ENCODE measurements around the gene B3GNT9.
A peak's percentile ranks its signal among the peaks of the same experiment; 100 is the strongest.

B3GNT9 gene

DNA sequence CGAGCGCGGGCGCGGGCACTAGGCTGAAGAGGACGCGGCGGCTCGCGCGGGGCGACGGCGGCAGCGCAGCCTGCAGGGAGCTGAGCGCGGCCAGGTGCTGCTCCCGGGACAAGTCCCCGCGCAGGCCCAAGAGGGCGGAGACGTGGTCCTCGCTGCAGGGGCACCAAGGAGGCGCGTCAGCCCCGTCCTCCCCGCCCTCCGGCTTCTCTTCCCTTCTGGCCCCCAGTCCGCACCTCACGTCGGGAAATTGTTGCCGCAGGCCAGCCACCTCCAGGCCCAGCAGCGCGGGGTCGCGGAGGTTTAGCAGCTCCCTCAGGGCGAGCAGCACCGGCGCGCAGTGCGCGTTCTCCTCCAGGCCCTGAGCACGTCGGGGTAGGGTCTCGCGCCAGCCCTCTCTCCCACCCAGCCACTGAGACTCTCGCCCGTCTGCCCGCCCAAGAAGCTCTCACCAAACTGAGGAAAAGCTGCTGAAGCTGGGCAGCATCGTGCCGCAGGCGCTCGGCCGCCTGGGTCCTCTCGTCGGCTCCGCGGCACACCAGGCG is 33.7 kb upstream of the B3GNT9 start:
- no peaks in the 10 kb centered on the region for H3K36me3 Mint-ChIP-seq (ENCODE audit: low read depth)
- peaks cover 8% of the 10 kb centered on the region for H3K4me1 Mint-ChIP-seq
- H3K27me3 Mint-ChIP-seq (ENCODE audit: low read depth, poor library complexity), result peaks cover 41% of the 10 kb centered on the region
- TF ChIP-seq, protein P1, sequence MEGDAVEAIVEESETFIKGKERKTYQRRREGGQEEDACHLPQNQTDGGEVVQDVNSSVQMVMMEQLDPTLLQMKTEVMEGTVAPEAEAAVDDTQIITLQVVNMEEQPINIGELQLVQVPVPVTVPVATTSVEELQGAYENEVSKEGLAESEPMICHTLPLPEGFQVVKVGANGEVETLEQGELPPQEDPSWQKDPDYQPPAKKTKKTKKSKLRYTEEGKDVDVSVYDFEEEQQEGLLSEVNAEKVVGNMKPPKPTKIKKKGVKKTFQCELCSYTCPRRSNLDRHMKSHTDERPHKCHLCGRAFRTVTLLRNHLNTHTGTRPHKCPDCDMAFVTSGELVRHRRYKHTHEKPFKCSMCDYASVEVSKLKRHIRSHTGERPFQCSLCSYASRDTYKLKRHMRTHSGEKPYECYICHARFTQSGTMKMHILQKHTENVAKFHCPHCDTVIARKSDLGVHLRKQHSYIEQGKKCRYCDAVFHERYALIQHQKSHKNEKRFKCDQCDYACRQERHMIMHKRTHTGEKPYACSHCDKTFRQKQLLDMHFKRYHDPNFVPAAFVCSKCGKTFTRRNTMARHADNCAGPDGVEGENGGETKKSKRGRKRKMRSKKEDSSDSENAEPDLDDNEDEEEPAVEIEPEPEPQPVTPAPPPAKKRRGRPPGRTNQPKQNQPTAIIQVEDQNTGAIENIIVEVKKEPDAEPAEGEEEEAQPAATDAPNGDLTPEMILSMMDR (IDR thresholded peaks at IDR 0.05), result no peak
- H3K27ac Mint-ChIP-seq, result no peak overlapping the region
- DNase-seq, result no peak
- H3K4me3 Mint-ChIP-seq, result peak overlapping the region; percentile 28
- peaks cover 3% of the 10 kb centered on the region for H3K9me3 Mint-ChIP-seq

DNA sequence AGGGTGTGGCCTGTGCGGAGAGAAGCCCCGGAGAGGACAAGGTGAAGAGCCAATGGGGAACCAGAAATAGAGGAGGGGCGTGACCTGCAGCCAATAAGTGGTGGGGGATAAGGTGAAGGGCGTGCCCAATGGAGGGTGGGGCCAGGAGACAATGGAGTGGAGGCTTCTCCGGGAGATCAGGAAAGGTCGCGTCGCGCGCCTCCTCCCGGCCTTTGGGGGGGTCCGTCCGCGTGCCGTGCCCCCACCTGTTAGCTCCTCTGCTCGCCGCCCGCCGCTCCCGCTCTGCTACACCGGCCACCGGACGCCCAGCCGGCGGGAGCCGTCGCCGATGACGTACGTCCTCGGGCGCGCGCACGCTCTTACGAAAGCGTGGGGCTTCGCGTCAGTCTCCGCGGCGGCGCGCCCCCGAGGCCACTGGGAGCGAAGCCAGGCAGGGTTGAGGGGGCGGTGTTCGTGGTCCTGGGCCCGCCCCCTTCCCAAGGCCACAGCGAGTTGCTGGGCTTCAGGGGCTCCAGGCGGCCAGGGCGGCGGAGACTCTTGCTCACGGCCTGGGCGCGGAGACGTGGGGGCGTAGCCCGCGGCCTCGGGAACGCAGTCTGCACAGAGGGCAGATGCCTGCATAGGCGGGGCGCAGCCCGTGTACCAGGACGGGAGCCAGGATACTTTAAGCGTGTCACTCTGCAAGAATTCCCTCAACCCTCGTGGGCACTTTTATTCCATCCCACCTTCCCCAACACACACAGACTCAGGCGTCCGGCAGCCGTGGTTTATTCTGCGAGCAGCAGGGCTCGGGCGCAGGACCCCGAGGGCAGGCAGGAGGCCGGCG is 33.0 kb upstream of the B3GNT9 start, which contains the start of gene MATCAP1:
Gene MATCAP1 (minus strand): TSS at position 337 of the 826 bp plus-strand sequence. CDS start 3,353 bp downstream, outside the sequence.
- Mint-ChIP-seq H3K27ac (no peak within 1 kb of the TSS), H3K4me3 (peak within 1 kb of the TSS; percentile 28), H3K36me3 (ENCODE audit: low read depth) (no peaks in the 10 kb centered on the region), H3K9me3 (peaks cover 3% of the 10 kb centered on the region), H3K4me1 (peaks cover 11% of the 10 kb centered on the region), H3K27me3 (ENCODE audit: low read depth, poor library complexity) (peaks cover 46% of the 10 kb centered on the region)
- TF ChIP-seq, protein P1 (IDR thresholded peaks at IDR 0.05), result no peak
- DNase-seq, result peak; percentile 96

DNA sequence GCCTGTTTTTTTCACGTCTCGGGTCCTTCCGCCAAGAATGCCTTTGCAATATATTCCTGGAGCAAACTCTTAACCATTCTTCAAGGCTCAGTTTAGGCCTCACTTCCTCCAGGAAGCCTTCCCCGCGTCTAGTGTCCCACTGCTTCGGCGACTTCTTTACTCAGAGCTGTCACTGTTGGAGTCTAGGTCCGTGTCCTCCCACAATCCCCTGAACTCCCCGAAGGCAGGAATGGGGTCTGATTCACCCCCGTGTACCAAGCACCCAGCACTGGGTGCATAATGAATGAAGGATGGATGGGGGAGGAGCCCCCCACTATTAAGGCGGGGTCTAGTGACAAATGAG is 32.5 kb upstream of the B3GNT9 start:
- DNase-seq, result no peak
- TF ChIP-seq, protein P1 (IDR thresholded peaks at IDR 0.05), result no peak
- peaks cover 3% of the 10 kb centered on the region for H3K9me3 Mint-ChIP-seq
- H3K27ac Mint-ChIP-seq, result no peak overlapping the region
- H3K27me3 Mint-ChIP-seq (ENCODE audit: low read depth, poor library complexity), result peaks cover 48% of the 10 kb centered on the region
- peaks cover 16% of the 10 kb centered on the region for H3K4me1 Mint-ChIP-seq
- H3K4me3 Mint-ChIP-seq, result no peak overlapping the region
- H3K36me3 Mint-ChIP-seq (ENCODE audit: low read depth), result no peaks in the 10 kb centered on the region

DNA sequence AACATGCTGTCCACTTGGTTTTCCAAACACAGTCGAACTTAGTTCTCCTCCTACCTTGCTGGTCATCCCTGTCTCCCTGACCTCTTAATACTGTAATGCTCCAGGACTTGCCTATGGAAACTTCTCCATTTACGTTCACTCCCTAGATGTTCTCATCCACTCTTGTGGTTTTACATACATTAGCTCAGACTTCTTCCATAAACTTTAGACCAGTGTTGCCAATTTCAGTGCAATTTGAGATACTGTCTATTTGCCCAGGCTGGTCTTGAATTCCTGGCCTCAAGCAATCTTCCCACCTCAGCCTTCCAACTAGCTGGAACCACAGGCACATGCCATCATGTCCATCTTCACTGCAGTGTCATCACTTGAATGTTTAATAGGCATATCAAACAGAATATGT is 31.5 kb upstream of the B3GNT9 start:
- TF ChIP-seq, protein P1 (IDR thresholded peaks at IDR 0.05), result no peak
- Mint-ChIP-seq H3K27me3 (ENCODE audit: low read depth, poor library complexity) (peaks cover 51% of the 10 kb centered on the region), H3K36me3 (ENCODE audit: low read depth) (peaks cover 4% of the 10 kb centered on the region), H3K27ac (no peak overlapping the region), H3K4me3 (no peak overlapping the region), H3K9me3 (peaks cover 3% of the 10 kb centered on the region), H3K4me1 (peaks cover 20% of the 10 kb centered on the region)
- no peak for DNase-seq

DNA sequence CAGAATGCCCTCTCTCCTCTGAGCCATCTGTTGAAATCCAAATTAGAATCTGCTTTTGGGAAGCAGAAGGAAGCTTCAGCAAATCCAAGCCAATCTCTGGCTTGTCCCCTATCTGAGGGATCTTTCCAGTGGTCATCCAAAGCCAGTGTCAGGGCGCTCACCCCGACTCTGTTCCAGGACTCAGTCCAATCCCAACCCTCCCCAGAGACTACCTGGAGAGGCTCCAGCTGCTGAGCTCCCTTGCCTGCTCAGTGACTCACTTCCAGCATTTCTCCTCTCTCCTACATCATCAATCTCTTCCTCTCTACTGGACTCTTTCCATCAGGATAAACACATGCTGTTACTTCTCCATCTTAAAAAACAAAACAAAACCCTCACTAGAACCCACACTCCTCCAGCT is 30.5 kb upstream of the B3GNT9 start:
- Mint-ChIP-seq H3K4me1 (peaks cover 20% of the 10 kb centered on the region), H3K27ac (no peak overlapping the region), H3K9me3 (peaks cover 3% of the 10 kb centered on the region), H3K4me3 (no peak overlapping the region), H3K27me3 (ENCODE audit: low read depth, poor library complexity) (peaks cover 55% of the 10 kb centered on the region), H3K36me3 (ENCODE audit: low read depth) (peaks cover 10% of the 10 kb centered on the region)
- TF ChIP-seq, protein P1 (IDR thresholded peaks at IDR 0.05), result no peak
- DNase-seq, result no peak
